CD8-positive, alpha-beta memory T cell (primary cell): ENCODE measurements around the gene CCDC148. TPM values are rescaled to one million over a fixed set of nuclear protein-coding genes. Genes with fewer than 3 reads are reported as not detected.
A peak's percentile ranks its signal among the peaks of the same experiment; 100 is the strongest.

Source experiments
- CTCF ChIA-PET: fragments of 350-600 bp; sonication (Branson Sonifier 250); formaldehyde crosslinking; loops from one replicate; lab custom pipeline; 2021; ENCODE audit warnings: antibody characterized with exemption; lab: Charles Lee
- POLR2A ChIA-PET: fragments of 350-600 bp; sonication (Branson Sonifier 250); formaldehyde crosslinking; loops from one replicate; lab custom pipeline; 2021; ENCODE audit warnings: antibody characterized with exemption; lab: Charles Lee
- DNase-seq, 5 donors: peaks; one replicate each; pipeline versions ENCODE4 v3.0.0 to v3.0.0-alpha.2; 2020 to 2022; ENCODE audit warnings: mixed read lengths in 1 of 5
- H3K27ac ChIP-seq: one replicate; pipeline ENCODE4 v1.7.0; 2013; ENCODE audit warnings: low read depth, mild to moderate bottlenecking, low read length, moderate library complexity
- H3K27me3 ChIP-seq: 2 replicates; pipeline ENCODE4 v1.7.0; 2013; ENCODE audit warnings: low read length, mild to moderate bottlenecking; ENCODE audit not compliant: insufficient read depth, poor library complexity, severe bottlenecking
- H3K36me3 ChIP-seq: 2 replicates; pipeline ENCODE4 v1.7.0; 2013; ENCODE audit warnings: mild to moderate bottlenecking, low read length, moderate library complexity; ENCODE audit not compliant: insufficient read depth
- H3K4me1 ChIP-seq: 2 replicates; pipeline ENCODE4 v1.7.0; 2013; ENCODE audit warnings: mild to moderate bottlenecking, low read length, moderate library complexity; ENCODE audit not compliant: insufficient read depth
- H3K4me3 ChIP-seq: 2 replicates; pipeline ENCODE4 v1.7.0; 2013; ENCODE audit warnings: mild to moderate bottlenecking, low read length
- H3K9me3 ChIP-seq: 2 replicates; pipeline ENCODE4 v1.7.0; 2013; ENCODE audit warnings: mild to moderate bottlenecking, low read length
- H3K27ac Mint-ChIP-seq, 8 donors: one replicate each; pipeline ENCODE4 v1.8.0; 2020 to 2021; ENCODE audit warnings: mixed read lengths in 8 of 8, mild to moderate bottlenecking in 6 of 8, inconsistent platforms in 3 of 8, moderate library complexity in 3 of 8
- H3K27me3 Mint-ChIP-seq, 2 donors: one replicate each; pipeline ENCODE4 v1.8.0; 2020 to 2021; ENCODE audit warnings: mixed read lengths in 2 of 2, mild to moderate bottlenecking in 1 of 2, moderate library complexity in 1 of 2
- H3K36me3 Mint-ChIP-seq, 3 donors: one replicate each; pipeline ENCODE4 v1.8.0; 2020 to 2021; ENCODE audit warnings: mixed read lengths in 3 of 3, inconsistent platforms in 1 of 3, mild to moderate bottlenecking in 1 of 3
- H3K4me1 Mint-ChIP-seq, 3 donors: one replicate each; pipeline ENCODE4 v1.8.0; 2020 to 2021; ENCODE audit warnings: mixed read lengths in 3 of 3, inconsistent platforms in 1 of 3, mild to moderate bottlenecking in 1 of 3
- H3K4me3 Mint-ChIP-seq, 7 donors: one replicate each; pipeline ENCODE4 v1.8.0; 2020 to 2021; ENCODE audit warnings: mixed read lengths in 7 of 7, mild to moderate bottlenecking in 6 of 7, moderate library complexity in 4 of 7, inconsistent platforms in 2 of 7
- H3K9me3 Mint-ChIP-seq, 5 donors: one replicate each; pipeline ENCODE4 v1.8.0; 2020 to 2022; ENCODE audit warnings: mixed read lengths in 5 of 5, mild to moderate bottlenecking in 3 of 5, moderate library complexity in 2 of 5, inconsistent platforms in 1 of 5
- polyA plus RNA-seq: library from polyadenylated mRNA; unstranded; fragments of 300-500 nt; fragmentation: Illumina TruSeq; gene quantifications from one replicate; pipeline ENCODE4 v1.2.3, GENCODE V29; 2021
- total RNA-seq, 2 experiments: library from RNA; stranded (reverse); gene quantifications; one replicate each; pipeline ENCODE4 v1.2.3, GENCODE V29; 2021

Gene CCDC148
- total and polyA plus RNA-seq, 3 experiments from 2014 or later = 0.40 TPM; not detected in 2

DNA sequence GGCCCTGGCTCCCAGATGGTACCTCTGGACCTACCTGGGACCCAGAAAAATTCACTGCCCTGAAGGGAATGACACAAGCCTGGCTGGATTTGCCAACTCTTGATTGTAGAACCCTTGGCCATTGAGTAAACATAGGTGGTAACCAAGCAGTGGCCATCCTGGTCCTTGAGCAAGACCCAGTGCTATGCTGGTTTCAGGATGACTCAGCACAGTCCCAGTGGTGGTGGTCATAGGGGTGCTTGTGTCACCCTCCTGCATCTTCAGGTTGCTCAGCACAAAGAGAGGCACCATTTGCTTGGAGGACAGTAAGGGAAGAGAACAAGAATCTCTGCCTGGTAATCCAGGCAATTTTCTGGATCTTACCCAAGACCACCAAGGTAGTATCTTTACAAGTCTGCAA lies 302.0 kb downstream of the CCDC148 start:
- H3K27me3 ChIP-seq = no peaks in the 10 kb centered on the region
- CTCF ChIA-PET = no interaction called here
- H3K4me1 Mint-ChIP-seq = no peaks in the 10 kb centered on the region

GRCh38 chr2:158153270-158154015 lies 303.1 kb downstream of the CCDC148 start:
- Mint-ChIP-seq H3K4me3 (no peak overlapping the region), H3K27me3 (peaks cover 4 to 10% of the 10 kb centered on the region in 2 donors), H3K27ac (peak overlapping the region in 1 of 8 donors; percentile 11), H3K9me3 (no peaks in the 10 kb centered on the region), H3K36me3 (no peaks in the 10 kb centered on the region), H3K4me1 (no peaks in the 10 kb centered on the region)
- DNase-seq = no peak
- no peaks in the 10 kb centered on the region for H3K4me1 ChIP-seq
- H3K27me3 ChIP-seq = no peaks in the 10 kb centered on the region
- H3K9me3 ChIP-seq = no peaks in the 10 kb centered on the region
- no peak overlapping the region for H3K27ac ChIP-seq
- no peak overlapping the region for H3K4me3 ChIP-seq
- H3K36me3 ChIP-seq = no peaks in the 10 kb centered on the region
- ChIA-PET POLR2A (no interaction called here), CTCF (no interaction called here)

More for the DNA sequence above, 302.0 kb downstream of the CCDC148 start:
- H3K9me3 Mint-ChIP-seq = no peaks in the 10 kb centered on the region
- peaks cover 7 to 11% of the 10 kb centered on the region in 2 donors for H3K27me3 Mint-ChIP-seq
- H3K4me3 ChIP-seq = no peak overlapping the region
- H3K9me3 ChIP-seq = no peaks in the 10 kb centered on the region
- no peaks in the 10 kb centered on the region for H3K36me3 Mint-ChIP-seq
- H3K27ac ChIP-seq = no peak overlapping the region
- no peak overlapping the region for H3K4me3 Mint-ChIP-seq
- no peaks in the 10 kb centered on the region for H3K36me3 ChIP-seq
- H3K4me1 ChIP-seq = no peaks in the 10 kb centered on the region
- POLR2A ChIA-PET = no interaction called here
- no peak overlapping the region for H3K27ac Mint-ChIP-seq
- no peak for DNase-seq

DNA sequence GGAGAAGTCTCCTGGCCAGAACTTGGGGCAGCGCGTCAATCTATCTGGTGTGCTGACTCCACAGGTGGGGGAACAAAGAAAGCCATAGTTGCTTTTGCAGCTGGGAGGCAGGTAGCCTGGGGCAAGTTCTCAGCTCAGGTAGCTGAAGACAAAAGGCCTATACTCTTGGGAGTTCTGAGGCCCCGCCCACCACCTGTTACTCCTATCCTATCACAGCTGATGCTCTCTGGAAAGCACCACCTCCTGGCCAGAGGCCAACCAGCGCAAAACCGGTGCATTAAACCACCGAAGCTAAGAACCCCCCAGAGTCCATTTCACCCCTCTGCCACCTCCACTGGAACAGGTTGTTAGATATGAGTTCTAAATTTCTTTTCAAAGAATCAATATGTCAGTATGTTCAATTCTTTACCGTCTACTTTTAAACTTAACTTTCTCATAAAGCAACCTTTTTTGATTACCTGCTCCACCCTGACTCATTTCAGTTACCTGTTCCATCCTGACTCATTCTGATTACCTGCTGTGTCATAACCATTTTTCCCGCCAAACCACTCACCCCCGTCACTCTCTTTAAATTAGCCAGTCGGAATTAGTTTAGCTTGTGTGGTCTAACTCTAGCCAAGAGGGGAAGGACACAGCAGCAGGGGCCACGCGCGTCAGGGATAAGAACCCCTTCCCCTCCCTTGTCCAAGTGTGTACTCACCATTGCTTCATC lies 311.5 kb downstream of the CCDC148 start:
- H3K27ac Mint-ChIP-seq = no peak overlapping the region
- Histone ChIP-seq H3K9me3 (no peaks in the 10 kb centered on the region), H3K27me3 (no peaks in the 10 kb centered on the region), H3K36me3 (no peaks in the 10 kb centered on the region), H3K4me3 (no peak overlapping the region), H3K27ac (no peak overlapping the region), H3K4me1 (no peaks in the 10 kb centered on the region)
- H3K9me3 Mint-ChIP-seq = peaks cover 0 to 6% (median 3%) of the 10 kb centered on the region in 5 donors
- peaks cover 4 to 16% of the 10 kb centered on the region in 2 donors for H3K27me3 Mint-ChIP-seq
- H3K4me1 Mint-ChIP-seq = no peaks in the 10 kb centered on the region
- H3K4me3 Mint-ChIP-seq = no peak overlapping the region
- CTCF ChIA-PET = no interaction called here
- POLR2A ChIA-PET = no interaction called here
- no peak for DNase-seq
- peaks cover 0 to 2% (median 0%) of the 10 kb centered on the region in 3 donors for H3K36me3 Mint-ChIP-seq

DNA sequence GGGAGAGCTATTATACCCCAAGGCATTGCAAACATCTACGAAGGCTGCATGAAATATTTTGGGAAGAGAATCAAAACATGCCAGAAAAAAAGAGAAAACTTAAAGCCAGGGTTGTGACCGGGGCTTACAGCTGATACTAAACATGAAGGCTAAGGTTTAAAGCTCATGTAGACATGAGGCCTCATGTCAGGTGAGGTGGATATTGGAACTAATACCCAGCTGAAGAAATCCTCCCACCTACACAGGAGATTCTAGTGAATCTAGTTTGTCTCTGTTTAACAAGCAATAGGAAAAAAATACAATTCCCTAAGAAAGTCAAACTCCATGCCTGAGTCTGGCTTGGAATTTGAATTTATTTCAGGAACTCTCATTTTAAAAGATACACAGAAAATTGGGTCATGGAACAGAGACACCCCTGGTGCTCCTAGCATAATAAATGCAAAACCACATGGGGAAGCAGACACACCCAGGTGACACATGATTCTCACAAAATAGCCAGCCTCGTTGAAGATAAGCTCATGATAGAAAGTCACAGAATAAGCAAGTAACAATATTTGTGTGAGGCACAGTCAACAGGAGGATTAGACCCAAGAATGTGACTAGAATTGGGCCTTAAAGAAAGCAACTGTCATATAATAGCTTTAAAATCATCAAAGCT lies 312.7 kb downstream of the CCDC148 start:
- H3K9me3 ChIP-seq = no peaks in the 10 kb centered on the region
- peaks cover 5 to 16% of the 10 kb centered on the region in 2 donors for H3K27me3 Mint-ChIP-seq
- no peak overlapping the region for H3K4me3 ChIP-seq
- H3K27me3 ChIP-seq = no peaks in the 10 kb centered on the region
- no peaks in the 10 kb centered on the region for H3K4me1 Mint-ChIP-seq
- DNase-seq = no peak
- no peak overlapping the region for H3K27ac Mint-ChIP-seq
- H3K4me3 Mint-ChIP-seq = no peak overlapping the region
- H3K36me3 ChIP-seq = no peaks in the 10 kb centered on the region
- H3K9me3 Mint-ChIP-seq = peaks cover 0 to 6% (median 3%) of the 10 kb centered on the region in 5 donors
- H3K36me3 Mint-ChIP-seq = peaks cover 0 to 2% (median 0%) of the 10 kb centered on the region in 3 donors
- ChIA-PET CTCF (interaction anchor here (0.9 kb wide), 1 partner anchor 12 kb away, joined by 3 read pairs; no protein-coding TSS in a partner anchor), POLR2A (no interaction called here)
- H3K4me1 ChIP-seq = no peaks in the 10 kb centered on the region
- H3K27ac ChIP-seq = no peak overlapping the region

DNA sequence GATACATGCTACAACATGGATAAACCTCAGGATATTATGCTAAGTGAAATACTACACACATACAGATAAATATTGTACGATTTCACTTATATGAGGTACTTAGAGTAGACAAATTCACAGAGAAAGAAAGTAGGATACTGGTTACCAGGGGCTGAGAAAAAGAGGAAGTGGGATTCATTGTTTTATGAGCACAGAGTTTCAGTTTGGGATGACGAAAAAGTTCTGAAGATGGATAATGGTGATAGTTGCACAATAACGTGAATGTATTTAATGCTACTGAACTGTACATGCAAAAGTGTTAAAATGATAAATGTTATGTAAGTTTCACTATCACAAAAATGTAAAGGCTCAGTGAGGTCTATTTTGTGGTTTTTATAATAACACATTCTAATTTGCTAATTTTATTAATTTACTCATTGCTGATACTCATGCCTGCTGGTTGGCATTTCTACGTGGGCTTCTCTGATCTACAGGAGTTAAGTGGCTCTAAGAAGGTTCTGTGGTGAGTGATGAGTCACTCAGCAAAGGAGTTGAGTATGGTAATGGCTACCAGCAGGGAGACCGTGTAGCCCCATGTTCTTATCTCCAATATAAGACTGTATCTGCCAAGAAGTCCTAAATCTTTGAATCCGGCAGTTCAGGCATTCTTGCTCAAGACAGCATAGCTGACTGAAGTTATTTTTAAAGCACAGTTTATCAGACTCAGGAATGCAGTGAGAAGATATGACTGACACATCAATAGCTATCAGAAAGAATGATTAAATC lies 313.8 kb downstream of the CCDC148 start:
- H3K27ac Mint-ChIP-seq = no peak overlapping the region
- ChIA-PET POLR2A (no interaction called here), CTCF (no interaction called here)
- H3K4me1 ChIP-seq = no peaks in the 10 kb centered on the region
- DNase-seq = no peak
- H3K27me3 Mint-ChIP-seq = peaks cover 7 to 16% of the 10 kb centered on the region in 2 donors
- peaks cover 0 to 6% (median 5%) of the 10 kb centered on the region in 5 donors for H3K9me3 Mint-ChIP-seq
- no peaks in the 10 kb centered on the region for H3K27me3 ChIP-seq
- H3K36me3 Mint-ChIP-seq = peaks cover 0 to 2% (median 0%) of the 10 kb centered on the region in 3 donors
- H3K27ac ChIP-seq = no peak overlapping the region
- H3K4me3 ChIP-seq = no peak overlapping the region
- H3K4me1 Mint-ChIP-seq = no peaks in the 10 kb centered on the region
- no peaks in the 10 kb centered on the region for H3K36me3 ChIP-seq
- no peak overlapping the region for H3K4me3 Mint-ChIP-seq
- H3K9me3 ChIP-seq = no peaks in the 10 kb centered on the region

DNA sequence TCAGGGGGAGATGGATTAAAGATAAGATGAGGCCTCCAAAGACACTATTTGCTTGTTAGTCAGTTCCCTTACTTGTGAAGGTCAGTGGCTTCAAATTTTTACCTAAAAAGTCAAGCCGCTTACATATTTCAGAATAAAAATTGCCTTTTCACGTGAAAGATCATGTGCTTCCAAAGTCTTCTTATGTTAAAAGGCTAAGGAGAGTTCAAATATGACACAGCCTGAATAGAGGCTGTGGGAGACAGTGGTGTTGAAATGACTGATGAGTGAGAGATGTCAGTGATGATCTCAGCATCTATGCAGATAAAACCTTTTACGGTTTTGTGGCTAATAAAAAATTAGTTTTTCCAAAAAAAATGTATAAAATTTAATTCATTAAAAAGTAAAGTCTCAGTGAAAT lies 314.4 kb downstream of the CCDC148 start:
- Mint-ChIP-seq H3K27me3 (peaks cover 11 to 12% of the 10 kb centered on the region in 2 donors), H3K4me1 (no peaks in the 10 kb centered on the region), H3K36me3 (peaks cover 0 to 2% (median 0%) of the 10 kb centered on the region in 3 donors), H3K9me3 (peaks cover 0 to 6% (median 5%) of the 10 kb centered on the region in 5 donors), H3K4me3 (no peak overlapping the region), H3K27ac (no peak overlapping the region)
- Histone ChIP-seq H3K4me3 (no peak overlapping the region), H3K27me3 (no peaks in the 10 kb centered on the region), H3K36me3 (no peaks in the 10 kb centered on the region), H3K9me3 (no peaks in the 10 kb centered on the region), H3K27ac (no peak overlapping the region), H3K4me1 (no peaks in the 10 kb centered on the region)
- DNase-seq = no peak
- CTCF ChIA-PET = no interaction called here
- POLR2A ChIA-PET = no interaction called here

GRCh38 chr2:158140201-158140600 lies 316.4 kb downstream of the CCDC148 start:
- Histone ChIP-seq H3K9me3 (no peaks in the 10 kb centered on the region), H3K27me3 (no peaks in the 10 kb centered on the region), H3K4me1 (no peaks in the 10 kb centered on the region), H3K36me3 (no peaks in the 10 kb centered on the region), H3K27ac (no peak overlapping the region), H3K4me3 (no peak overlapping the region)
- DNase-seq = no peak
- Mint-ChIP-seq H3K9me3 (peaks cover 0 to 3% (median under 1%) of the 10 kb centered on the region in 5 donors), H3K4me3 (no peak overlapping the region), H3K4me1 (no peaks in the 10 kb centered on the region), H3K36me3 (no peaks in the 10 kb centered on the region), H3K27me3 (peaks cover 4 to 14% of the 10 kb centered on the region in 2 donors), H3K27ac (no peak overlapping the region)
- POLR2A ChIA-PET = no interaction called here
- CTCF ChIA-PET = no interaction called here
